GM19438 (cell line): ENCODE results near the gene RAPSN.

Experiments used
- ATAC-seq: cut with Tn5 transposase; IDR thresholded peaks from one replicate; pipeline ENCODE4 v1.9.1; 2021; ENCODE audit warnings: low read depth; ENCODE audit not compliant: unreplicated experiment

Gene RAPSN

DNA sequence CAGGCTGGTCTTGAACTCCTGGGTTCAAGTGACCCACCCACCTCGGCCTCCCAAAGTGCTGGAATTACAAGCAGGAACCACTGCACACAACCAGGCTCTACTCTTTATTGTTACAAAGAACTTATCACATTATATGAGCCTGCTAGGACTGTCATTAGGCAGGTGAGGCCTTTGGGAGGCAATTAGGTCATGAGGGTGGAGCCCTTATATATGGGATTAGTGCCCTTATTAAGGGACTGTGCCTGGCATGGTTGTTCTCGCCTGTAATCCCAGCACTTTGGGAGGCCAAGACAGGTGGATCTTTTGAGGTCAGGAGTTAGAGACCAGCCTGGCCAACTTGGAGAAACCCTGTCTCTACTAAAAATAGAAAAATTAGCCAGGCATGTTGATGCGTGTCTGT, 12.2 kb downstream of the RAPSN start:
- no peak for ATAC-seq

- no peak for ATAC-seq
Observed at GRCh38 chr11:47435687-47436086, 13.2 kb downstream of the RAPSN start.

DNA sequence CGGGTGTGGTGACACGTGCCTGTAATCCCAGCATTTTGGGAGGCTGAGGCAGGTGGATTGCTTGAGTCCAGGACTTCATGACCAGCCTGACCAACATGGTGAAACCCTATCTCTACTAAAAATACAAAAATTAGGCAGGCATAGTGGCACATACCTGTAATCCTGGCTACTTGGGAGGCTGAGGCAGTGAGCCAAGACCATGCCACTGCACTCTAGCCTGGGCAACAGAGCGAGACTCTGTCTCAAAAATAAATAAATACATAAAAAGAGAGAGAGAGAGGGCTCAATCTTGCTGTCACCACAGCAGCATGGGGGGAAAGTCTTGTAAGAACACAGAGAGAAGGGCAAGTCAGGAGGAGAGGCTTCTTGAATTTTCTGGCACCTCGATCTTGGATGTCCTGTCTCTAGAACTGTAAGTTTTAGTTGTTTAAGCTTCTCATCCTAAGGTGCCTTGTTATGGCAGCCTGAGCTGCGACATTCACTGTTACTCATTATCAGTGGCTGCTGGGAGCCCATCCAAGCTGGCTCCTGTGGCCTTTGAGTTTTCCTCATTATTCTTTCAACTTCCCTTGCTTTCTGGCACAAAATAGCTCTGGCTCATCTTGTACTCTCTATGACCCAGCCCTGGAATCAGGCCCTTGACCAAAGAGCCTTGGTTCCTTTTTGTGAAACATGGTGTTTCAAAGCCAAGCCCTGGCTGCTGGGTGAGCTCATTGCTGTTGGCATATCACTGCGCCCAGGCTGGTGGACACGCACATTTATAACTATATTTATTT, 14.7 kb downstream of the RAPSN start:
- no peak for ATAC-seq

- ATAC-seq, result no peak
Observed at GRCh38 chr11:47433157-47433556, 15.8 kb downstream of the RAPSN start.

GRCh38 chr11:47431356-47432083, 17.4 kb downstream of the RAPSN start:
- ATAC-seq, result no peak

DNA sequence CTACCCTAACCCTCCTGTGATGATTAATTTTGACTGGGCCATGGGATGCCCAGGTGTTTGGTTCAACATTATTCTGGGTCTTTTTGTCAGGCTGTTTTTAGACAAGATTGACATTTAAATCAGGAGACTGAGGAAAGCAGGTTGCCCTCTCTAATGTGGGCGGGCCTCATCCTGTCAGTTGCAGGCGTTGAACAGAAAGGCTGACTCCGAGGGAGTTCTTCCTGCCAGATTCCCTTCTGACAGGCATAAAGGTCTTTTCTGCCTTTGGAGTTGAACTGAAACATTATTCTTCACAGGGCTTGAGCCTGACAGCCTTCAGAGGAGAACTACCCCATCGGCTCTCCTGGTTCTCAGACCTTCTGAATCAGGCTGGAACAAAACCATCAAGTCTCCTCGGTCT, 18.4 kb downstream of the RAPSN start:
- no peak for ATAC-seq

GRCh38 chr11:47426062-47426956, 22.6 kb downstream of the RAPSN start, which contains the start of gene PSMC3:
Gene PSMC3 (minus strand): TSS chr11:47426439. CDS start chr11:47426279, 160 bp downstream.
- ATAC-seq, result peak; percentile 85

DNA sequence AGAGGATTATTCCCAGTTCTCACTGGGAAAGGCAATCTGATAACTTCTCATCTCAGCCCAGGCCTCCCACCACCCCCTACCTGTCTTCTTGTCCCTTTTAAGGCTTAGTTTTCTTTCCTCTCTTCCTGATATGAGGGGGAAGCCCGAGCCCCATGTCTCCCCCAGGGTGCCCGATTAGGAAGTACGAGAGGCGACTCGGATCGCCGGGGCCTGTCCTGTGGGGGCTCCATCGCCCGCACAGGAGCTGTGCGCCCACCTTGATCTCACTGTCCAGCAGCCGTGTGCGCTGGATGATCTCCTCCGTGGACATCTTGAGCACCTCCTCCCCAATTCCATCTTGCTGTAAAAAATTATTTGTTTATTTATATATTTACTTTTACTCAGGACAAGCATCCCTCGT, 23.3 kb downstream of the RAPSN start:
- ATAC-seq, result no peak

DNA sequence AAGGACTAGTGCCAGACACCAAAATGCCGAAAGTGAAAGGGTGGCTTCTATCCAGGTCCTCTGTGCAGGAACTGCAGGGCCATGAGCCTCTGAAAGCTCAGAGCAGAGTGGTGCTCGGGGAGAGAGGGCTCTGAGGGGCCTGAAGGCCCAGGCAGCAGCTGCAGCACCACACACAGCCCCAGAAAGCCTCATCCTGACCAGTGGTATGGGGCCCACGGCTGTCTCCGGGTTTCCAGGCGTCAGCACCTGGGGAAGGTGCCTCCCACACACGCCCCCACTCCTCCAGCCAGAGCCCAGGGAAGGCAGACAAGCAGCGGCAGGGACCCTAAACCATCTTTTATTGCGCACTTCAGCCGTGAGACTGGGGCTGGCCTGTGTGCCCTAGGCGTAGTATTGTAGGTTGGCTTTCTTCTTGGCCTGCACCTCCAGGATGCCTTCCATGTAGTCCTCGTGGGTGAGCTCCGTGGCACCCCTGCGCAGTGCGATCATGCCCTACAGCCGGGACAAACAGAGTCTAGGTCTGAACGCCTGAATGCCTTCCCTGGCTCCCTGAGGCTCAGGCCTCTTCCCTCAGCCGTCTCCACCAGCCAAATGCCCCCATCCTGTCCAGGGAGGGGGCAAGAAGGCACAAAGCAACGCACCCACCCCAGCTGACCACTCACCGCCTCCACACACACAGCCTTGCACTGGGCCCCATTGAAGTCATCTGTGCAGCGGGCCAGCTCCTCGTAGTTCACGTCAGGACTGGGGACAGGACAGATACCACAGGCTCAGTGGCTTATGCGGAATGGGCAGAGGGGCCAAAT, 30.3 kb downstream of the RAPSN start:
- ATAC-seq, result no peak

- ATAC-seq, result no peak
Observed at GRCh38 chr11:47417712-47418111, 31.2 kb downstream of the RAPSN start.

DNA sequence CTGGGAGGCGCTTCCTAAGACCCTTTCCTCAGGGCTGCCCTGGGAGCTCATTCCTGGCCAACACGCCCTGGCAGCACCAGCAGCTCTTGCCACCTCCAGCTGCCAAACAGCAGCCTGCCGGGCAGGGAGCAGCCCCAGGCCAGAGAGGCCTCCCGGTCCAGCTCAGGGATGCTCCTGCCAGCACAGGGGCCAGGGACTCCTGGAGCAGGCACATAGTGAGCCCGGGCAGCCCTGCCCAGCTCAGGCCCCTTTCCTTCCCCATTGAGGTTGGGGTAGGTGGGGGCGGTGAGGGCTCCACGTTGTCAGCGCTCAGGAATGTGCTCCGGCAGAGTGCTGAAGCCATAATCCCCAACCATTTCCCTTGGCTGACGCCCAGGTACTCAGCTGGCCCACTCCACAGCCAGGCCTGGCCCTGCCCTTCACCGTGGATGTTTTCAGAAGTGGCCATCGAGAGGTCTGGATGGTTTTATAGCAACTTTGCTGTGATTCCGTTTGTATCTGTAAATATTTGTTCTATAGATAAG, 32.9 kb downstream of the RAPSN start:
- no peak for ATAC-seq

- no peak for ATAC-seq
Observed at GRCh38 chr11:47415091-47415854, 33.7 kb downstream of the RAPSN start.

- ATAC-seq, result no peak
Observed at GRCh38 chr11:47414685-47415070, 34.3 kb downstream of the RAPSN start.

DNA sequence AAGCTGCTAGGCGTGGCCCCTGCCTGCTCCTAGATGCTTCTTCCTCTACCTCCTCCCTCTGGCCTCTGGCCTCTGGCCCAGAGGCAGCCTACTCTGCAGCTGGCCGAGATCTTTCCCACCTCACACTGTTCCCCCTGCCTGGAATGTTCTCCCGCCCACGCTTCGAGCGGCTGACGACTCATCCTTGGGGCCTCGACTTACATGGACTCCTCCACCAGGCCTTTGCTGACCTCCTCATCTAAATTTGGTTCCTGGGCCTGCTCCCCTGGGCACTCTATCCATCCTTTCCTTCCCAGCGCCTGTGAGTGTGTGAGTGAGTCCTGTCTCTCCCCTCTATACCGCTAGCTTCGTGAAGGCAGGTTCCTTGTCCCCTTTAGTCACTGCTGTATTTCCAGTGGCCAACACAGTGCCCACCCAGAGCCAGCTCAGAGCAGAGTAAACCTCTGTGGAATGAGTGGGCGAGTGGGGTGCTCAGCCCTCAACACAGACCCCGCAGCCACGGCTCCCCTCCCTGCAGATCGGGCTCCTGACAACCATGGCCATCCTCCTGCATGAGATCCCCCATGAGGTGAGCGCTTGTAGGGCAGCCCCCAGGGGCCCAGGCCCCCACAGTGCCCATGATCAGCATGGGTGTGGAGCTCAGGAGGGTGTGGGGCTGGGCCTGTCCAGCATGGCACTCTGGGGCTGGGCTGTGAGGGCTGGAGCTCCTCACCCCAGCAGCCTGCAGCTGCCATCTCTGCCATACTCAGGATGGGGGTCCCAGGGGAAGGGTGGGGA, 34.8 kb downstream of the RAPSN start:
- no peak for ATAC-seq

GRCh38 chr11:47413351-47413750, 35.6 kb downstream of the RAPSN start:
- ATAC-seq, result no peak

DNA sequence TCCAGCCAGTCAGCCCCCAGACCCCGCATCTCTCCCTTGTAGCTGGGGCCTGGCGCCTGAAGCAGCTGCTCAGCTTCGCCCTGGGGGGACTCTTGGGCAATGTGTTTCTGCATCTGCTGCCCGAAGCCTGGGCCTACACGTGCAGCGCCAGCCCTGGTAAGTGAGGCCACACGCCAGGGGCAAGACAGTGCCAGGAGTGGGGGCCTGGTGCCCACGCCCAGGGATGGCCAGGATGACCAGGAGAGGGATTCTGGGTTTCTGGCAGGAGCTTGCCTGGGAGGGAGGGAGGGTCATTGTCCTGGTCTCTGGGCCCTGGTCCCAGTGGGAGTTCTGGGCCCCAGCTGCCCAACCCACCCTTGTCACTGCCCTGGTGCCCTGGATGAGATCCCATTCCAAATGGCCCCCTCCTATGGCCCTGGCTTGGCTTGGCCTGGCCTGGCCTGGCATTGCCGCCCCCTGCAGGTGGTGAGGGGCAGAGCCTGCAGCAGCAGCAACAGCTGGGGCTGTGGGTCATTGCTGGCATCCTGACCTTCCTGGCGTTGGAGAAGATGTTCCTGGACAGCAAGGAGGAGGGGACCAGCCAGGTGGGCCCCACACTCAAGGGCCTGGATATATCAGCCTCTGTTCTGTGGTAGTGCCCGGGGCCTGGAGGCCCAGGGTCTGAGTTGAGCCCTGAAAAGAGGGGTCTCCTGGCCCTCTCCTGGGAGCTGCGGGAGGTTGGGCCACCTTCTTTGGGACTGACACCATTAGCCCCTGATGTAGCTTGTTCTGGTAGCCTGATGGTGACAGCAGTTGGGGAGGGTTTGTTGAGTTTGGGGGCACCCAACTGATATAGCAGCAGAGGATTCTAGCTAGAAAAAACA, 36.8 kb downstream of the RAPSN start:
- no peak for ATAC-seq
